Left renal cortex interstitium (tissue), 4 donors: ENCODE measurements around the gene TEK. TPM values are rescaled to one million over a fixed set of nuclear protein-coding genes. Genes with fewer than 3 reads are reported as not detected.
"Not testable (repeated sequence)": the region's sequence is repeated elsewhere in the genome, so short reads cannot be mapped to it uniquely, and the experiment has no call there.

ENCODE experiments used
- DNase-seq, 4 donors: peaks; one replicate each; pipeline ENCODE4 v3.0.0-alpha.2; 2013; ENCODE audit warnings: low read depth in 4 of 4, low spot score in 2 of 4, missing footprints in 1 of 4
- polyA plus RNA-seq, 4 donors: library from polyadenylated mRNA; unstranded; fragments of 120-200 nt; gene quantifications; one replicate each; pipeline ENCODE4 v1.2.1, GENCODE V29; 2013; ENCODE audit not compliant: insufficient read length in 4 of 4

Gene TEK
- polyA plus RNA-seq: 10 to 100 TPM; 30.9 to 53.4 (median 39.2) TPM

GRCh38 chr9:27108981-27109541, at the start of gene TEK:
Gene TEK, plus strand, starts transcription at chr9:27109225. Its CDS starts 366 bp downstream, at chr9:27109591.
- no peak for DNase-seq

GRCh38 chr9:27059412-27059811, 49.6 kb upstream of the TEK start:
- no peak for DNase-seq

GRCh38 chr9:27059907-27060306, 49.1 kb upstream of the TEK start:
- DNase-seq: no peak

GRCh38 chr9:27065288-27065687, 43.7 kb upstream of the TEK start:
- no peak for DNase-seq

- DNase-seq: no peak
These were observed 34.9 kb upstream of the TEK start for GRCh38 chr9:27073841-27074728.

- no peak for DNase-seq
These were observed 30.3 kb upstream of the TEK start for GRCh38 chr9:27078685-27079084.

- DNase-seq: no peak
These were observed 23.6 kb upstream of the TEK start for GRCh38 chr9:27085456-27085855.

GRCh38 chr9:27086818-27087680, 22.0 kb upstream of the TEK start:
- DNase-seq: no peak

- DNase-seq: no peak
These were observed 20.0 kb upstream of the TEK start for GRCh38 chr9:27088981-27089380.

GRCh38 chr9:27089706-27090105, 19.3 kb upstream of the TEK start:
- no peak for DNase-seq

GRCh38 chr9:27090231-27090630, 18.8 kb upstream of the TEK start:
- no peak for DNase-seq

- DNase-seq: no peak
These were observed 18.3 kb upstream of the TEK start for GRCh38 chr9:27090711-27091110.

GRCh38 chr9:27092496-27092895, 16.5 kb upstream of the TEK start:
- not testable (repeated sequence) for DNase-seq

GRCh38 chr9:27093384-27094067, 15.5 kb upstream of the TEK start:
- not testable (repeated sequence) for DNase-seq

- DNase-seq: no peak
These were observed 14.3 kb upstream of the TEK start for GRCh38 chr9:27094640-27095298.

GRCh38 chr9:27107241-27107640, 1.8 kb upstream of the TEK start:
- DNase-seq: no peak

- DNase-seq: no peak
These were observed 596 bp downstream of the TEK start for GRCh38 chr9:27109621-27110020.

- no peak for DNase-seq
These were observed 1.2 kb downstream of the TEK start for GRCh38 chr9:27110181-27110580.

GRCh38 chr9:27112235-27112634, 3.2 kb downstream of the TEK start:
- DNase-seq: no peak
